Measurements from ENCODE around the gene FHIT.

The FHIT gene

GRCh38 chr3:60177726-60178125, 1073.5 kb downstream of the FHIT start:
- TF ChIP-seq GATA3 (IDR thresholded peaks at IDR 0.05; ENCODE audit: low read depth, low read length) (no peak), GATA2 (IDR thresholded peaks at IDR 0.05; ENCODE audit: low read depth, low read length) (no peak)

- TF ChIP-seq GATA3 (IDR thresholded peaks at IDR 0.05; ENCODE audit: low read depth, low read length) = no peak
Observed at GRCh38 chr3:60176614-60177013, 1074.6 kb downstream of the FHIT start.

DNA sequence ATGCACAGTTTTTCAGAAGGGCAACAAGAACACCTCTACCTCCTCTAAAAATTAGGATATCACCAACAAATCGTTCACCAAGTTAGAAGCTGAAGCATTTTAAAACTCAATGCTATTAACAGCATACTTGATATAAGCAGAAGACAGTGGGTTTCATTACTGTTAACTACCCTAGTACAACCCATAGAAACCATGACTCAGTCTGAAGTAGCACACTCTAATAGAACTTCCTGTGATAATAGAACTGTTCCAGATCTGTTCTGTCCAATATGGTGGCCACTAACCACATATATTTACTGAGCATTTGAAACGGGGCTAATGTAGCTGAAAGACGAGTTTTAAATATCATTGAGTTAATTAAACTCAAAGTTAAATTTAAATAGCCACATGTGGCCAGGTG, 1075.6 kb downstream of the FHIT start:
- TF ChIP-seq GATA3 (IDR thresholded peaks at IDR 0.05; ENCODE audit: low read depth, low read length) = no peak
- no peak for TF ChIP-seq GATA2 (IDR thresholded peaks at IDR 0.05; ENCODE audit: low read depth, low read length)

GRCh38 chr3:60169755-60170154, 1081.5 kb downstream of the FHIT start:
- TF ChIP-seq GATA3 (IDR thresholded peaks at IDR 0.05; ENCODE audit: low read depth, low read length) (no peak), GATA2 (IDR thresholded peaks at IDR 0.05; ENCODE audit: low read depth, low read length) (no peak)

DNA sequence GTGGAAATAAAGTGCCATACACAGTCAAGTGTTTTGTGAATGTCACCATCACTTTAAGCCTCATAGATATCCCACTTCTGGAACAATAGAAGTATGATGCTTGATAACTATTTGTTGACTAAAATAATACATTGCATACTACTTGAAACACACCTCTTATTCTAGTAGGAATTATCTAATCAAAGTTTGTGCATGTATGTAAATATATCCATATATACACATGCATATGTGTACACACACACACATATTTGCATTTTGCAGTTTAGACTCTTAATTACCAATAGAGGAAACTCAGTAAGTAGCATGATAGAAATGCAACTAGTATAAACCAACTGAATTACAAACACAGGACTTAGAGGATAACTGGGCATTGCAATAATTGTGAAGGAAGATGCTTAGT, 1084.1 kb downstream of the FHIT start:
- TF ChIP-seq GATA3 (IDR thresholded peaks at IDR 0.05; ENCODE audit: low read depth, low read length) = no peak
- TF ChIP-seq GATA2 (IDR thresholded peaks at IDR 0.05; ENCODE audit: low read depth, low read length) = no peak

DNA sequence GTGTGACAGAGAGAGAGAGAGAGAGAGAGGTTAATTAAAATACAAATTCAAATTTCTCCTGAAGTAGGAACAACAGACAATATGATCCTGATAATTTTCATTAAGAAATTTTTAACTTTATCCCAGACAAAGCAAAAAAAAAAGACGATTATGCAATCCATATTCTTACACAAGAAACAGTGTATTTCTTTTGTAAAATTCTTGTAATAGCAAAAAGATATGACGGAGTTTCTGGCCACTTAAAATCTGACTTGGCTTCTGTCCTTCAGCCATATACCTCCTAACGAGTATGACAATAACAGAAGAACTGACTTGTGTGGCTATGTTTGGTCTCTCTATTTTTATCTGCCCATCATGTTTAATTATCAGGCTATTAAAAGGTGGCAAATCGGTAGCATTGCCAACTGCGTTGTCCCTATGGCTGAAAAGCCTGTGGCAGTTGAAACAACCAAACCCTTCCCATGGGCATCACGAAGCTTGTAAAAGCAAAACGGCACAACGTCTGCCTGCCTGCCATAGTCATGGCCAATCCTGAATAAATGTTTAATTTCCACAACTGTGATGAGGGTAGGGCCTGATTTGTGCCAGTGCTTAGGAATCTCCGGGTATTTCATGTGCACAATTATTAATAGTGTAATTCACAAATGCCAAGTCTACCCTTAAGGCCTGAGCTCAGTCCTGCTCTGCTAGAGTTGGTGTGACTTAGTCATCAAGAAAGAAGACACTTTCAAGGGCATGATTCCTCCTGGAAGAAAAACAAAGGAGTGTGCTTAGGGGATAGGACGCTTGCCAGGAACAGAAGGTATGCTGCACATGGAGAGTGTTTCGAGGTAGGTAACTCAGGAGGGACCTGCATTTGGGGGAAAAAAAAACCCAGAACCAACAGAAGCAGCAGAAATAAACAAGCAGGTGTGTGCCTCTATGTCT, 1090.2 kb downstream of the FHIT start:
- TF ChIP-seq GATA3 (IDR thresholded peaks at IDR 0.05; ENCODE audit: low read depth, low read length) (no peak), GATA2 (IDR thresholded peaks at IDR 0.05; ENCODE audit: low read depth, low read length) (no peak)

GRCh38 chr3:60160111-60160821, 1091.0 kb downstream of the FHIT start:
- no peak for TF ChIP-seq GATA3 (IDR thresholded peaks at IDR 0.05; ENCODE audit: low read depth, low read length)
- no peak for TF ChIP-seq GATA2 (IDR thresholded peaks at IDR 0.05; ENCODE audit: low read depth, low read length)

GRCh38 chr3:60158035-60158434, 1093.2 kb downstream of the FHIT start:
- TF ChIP-seq GATA3 (IDR thresholded peaks at IDR 0.05; ENCODE audit: low read depth, low read length) = no peak
- TF ChIP-seq GATA2 (IDR thresholded peaks at IDR 0.05; ENCODE audit: low read depth, low read length) = no peak

DNA sequence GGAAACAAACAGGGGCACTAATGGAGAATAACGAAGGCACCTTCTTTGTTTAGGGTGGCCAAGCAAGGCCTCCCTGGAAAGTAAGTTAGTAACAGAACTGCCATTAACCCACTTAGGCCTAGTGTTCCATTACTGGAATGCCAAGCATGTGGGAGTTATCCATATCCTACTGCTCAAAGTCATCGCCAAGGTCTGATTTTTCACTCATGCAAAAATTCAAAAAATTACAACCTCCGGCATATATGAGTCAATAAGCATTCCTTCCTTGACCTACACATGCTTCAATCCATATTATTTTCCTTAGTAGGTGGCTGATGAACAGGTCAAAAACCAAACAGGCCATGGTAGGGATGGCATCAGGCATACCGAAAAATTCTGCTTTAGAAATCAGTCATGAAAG, 1097.2 kb downstream of the FHIT start:
- TF ChIP-seq GATA2 (IDR thresholded peaks at IDR 0.05; ENCODE audit: low read depth, low read length) = no peak
- TF ChIP-seq GATA3 (IDR thresholded peaks at IDR 0.05; ENCODE audit: low read depth, low read length) = no peak

DNA sequence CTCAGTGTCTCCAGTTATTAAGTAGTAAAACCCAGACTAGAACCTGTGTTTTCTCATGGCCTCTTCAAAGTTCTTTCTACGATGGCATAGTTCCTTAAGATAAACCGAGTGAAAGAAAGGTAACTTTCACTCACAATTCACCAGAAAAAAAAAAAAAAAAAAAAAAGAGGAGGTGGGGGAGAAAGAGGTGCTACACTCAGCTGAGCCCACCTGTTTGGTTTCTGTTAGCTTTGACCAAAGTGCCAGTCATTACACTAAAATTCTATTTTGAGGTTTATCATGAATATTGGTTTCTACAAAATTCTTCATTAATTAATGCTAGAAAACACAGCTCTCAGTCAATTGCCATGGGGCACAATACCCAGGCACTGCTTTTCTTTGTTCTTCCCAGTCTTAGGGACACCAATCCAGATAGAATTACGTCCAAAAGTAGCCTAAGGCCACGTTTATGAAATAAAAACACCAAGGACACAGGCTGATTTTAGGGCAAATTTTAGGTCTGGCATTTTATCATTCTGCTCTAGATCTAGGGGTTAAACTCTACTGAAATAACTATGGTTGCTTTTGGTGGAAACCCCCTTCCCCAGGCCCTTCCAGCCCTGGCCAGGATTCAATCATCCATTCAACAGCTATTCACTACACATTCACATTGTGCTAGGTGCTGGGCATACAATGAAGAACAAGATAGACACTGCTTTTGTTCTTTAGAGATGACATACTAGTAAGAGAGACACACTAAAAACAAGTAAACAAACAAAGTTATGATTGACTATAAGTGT, 1097.8 kb downstream of the FHIT start:
- no peak for TF ChIP-seq GATA2 (IDR thresholded peaks at IDR 0.05; ENCODE audit: low read depth, low read length)
- TF ChIP-seq GATA3 (IDR thresholded peaks at IDR 0.05; ENCODE audit: low read depth, low read length) = no peak

DNA sequence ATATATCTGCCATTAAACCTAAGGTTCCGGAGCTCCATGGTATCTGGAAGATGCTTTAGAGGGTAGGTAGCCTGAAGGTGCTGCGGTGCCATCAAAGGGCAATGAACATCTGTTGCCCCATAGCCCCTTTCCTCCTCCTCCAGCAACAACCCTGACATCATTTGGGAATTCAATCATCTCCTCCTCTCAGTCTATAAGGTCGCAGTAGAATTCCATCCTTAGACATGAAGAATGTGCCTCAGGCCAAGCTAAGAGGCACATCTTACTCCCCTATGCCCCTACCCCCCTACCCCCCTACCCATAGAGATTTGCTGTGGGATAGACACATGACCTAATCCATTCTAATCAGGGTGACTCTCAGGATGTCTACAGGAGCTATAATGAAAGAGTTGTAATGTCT, 1101.8 kb downstream of the FHIT start:
- TF ChIP-seq GATA2 (IDR thresholded peaks at IDR 0.05; ENCODE audit: low read depth, low read length) (no peak), GATA3 (IDR thresholded peaks at IDR 0.05; ENCODE audit: low read depth, low read length) (no peak)

GRCh38 chr3:60147249-60147950, 1103.9 kb downstream of the FHIT start:
- TF ChIP-seq GATA2 (IDR thresholded peaks at IDR 0.05; ENCODE audit: low read depth, low read length) = no peak

- TF ChIP-seq GATA2 (IDR thresholded peaks at IDR 0.05; ENCODE audit: low read depth, low read length) = no peak
- TF ChIP-seq GATA3 (IDR thresholded peaks at IDR 0.05; ENCODE audit: low read depth, low read length) = no peak
Observed at GRCh38 chr3:60146121-60146520, 1105.1 kb downstream of the FHIT start.

- TF ChIP-seq GATA2 (IDR thresholded peaks at IDR 0.05; ENCODE audit: low read depth, low read length) (no peak), GATA3 (IDR thresholded peaks at IDR 0.05; ENCODE audit: low read depth, low read length) (no peak)
Observed at GRCh38 chr3:60144071-60144470, 1107.2 kb downstream of the FHIT start.

All from SH-SY5Y (cell line).